Prostate gland (tissue), 2 donors: ENCODE data around the gene URI1. TPM values are rescaled to one million over a fixed set of nuclear protein-coding genes. Genes with fewer than 3 reads are reported as not detected.

Source experiments
- DNase-seq: peaks from one replicate; pipeline ENCODE4 v3.0.0-alpha.2; 2019; ENCODE audit warnings: low spot score
- H3K27ac ChIP-seq, 2 donors: fragments of 200-600 bp; sonication (generic); 2 replicates each; pipeline ENCODE4 v1.5.1; 2017 to 2019
- H3K27me3 ChIP-seq: fragments of 200-600 bp; sonication (generic); replicated peaks from 2 replicates; pipeline ENCODE4 v1.5.1; 2019; ENCODE audit not compliant: insufficient read depth
- H3K36me3 ChIP-seq, 2 donors: fragments of 200-600 bp; sonication (generic); 1 replicate in 1 of 2; 2 replicates in 1 of 2; pipeline versions ENCODE4 v1.5.1 to v1.8.1; 2017 to 2019
- H3K4me1 ChIP-seq: fragments of 200-600 bp; sonication (generic); replicated peaks from 2 replicates; pipeline ENCODE4 v1.5.1; 2019
- H3K4me3 ChIP-seq, 2 donors: fragments of 200-600 bp; sonication (generic); 2 replicates each; pipeline ENCODE4 v1.5.1; 2017 to 2019
- H3K9me3 ChIP-seq: fragments of 200-600 bp; sonication (generic); 2 replicates; pipeline ENCODE4 v1.5.1; 2017
- POLR2A ChIP-seq: fragments of 450-650 bp; IDR thresholded peaks from one replicate; pipeline ENCODE4 v1.6.1; 2016; ENCODE audit warnings: antibody characterized with exemption, mild to moderate bottlenecking
- POLR2AphosphoS5 ChIP-seq: sonication (generic); formaldehyde crosslinking; IDR thresholded peaks from one replicate; pipeline ENCODE4 v1.6.1; 2017; ENCODE audit warnings: antibody characterized with exemption
- WGBS: methylation state at CpG from one replicate; pipeline ENCODE4 v1.1.5; 2018; 5-methylcytosine and 5-hydroxymethylcytosine counted together
- intact Hi-C: fragments of 100-400 bp; cut with DNase I; formaldehyde crosslinking; loops from one replicate; pipeline ENCODE4 v1.14.2; 2022
- total RNA-seq, 2 donors: library from RNA; depleted of rRNA; stranded (reverse); fragments of >200 nt; gene quantifications; one replicate each; pipeline ENCODE4 v1.1.0, GENCODE V29; 2016
- TF ChIP-seq, protein P1 (sequence below), 4 experiments: fragments of 200-600 bp in 2 of 4; fragments of 450-650 bp in 2 of 4; sonication (generic) in 2 of 4; IDR thresholded peaks; 1 replicate in 3 of 4; 2 replicates in 1 of 4; pipeline ENCODE4 v1.5.1; 2016 to 2019; ENCODE audit warnings: antibody characterized with exemption in 4 of 4, mild to moderate bottlenecking in 2 of 4, moderate library complexity in 2 of 4

The URI1 gene
- total RNA-seq, 2 donors from 2014 or later: 48.2 to 71.0 TPM

- no peaks in the 10 kb centered on the region for H3K36me3 ChIP-seq
- WGBS: 90% methylated on average over 27 of the region's 27 CpGs
- no peaks in the 10 kb centered on the region for H3K4me1 ChIP-seq
- H3K4me3 ChIP-seq: no peak overlapping the region
- no peak for DNase-seq
- no peaks in the 10 kb centered on the region for H3K27me3 ChIP-seq
- TF ChIP-seq POLR2A: no peak
- no peak for TF ChIP-seq POLR2AphosphoS5
- TF ChIP-seq, protein P1, sequence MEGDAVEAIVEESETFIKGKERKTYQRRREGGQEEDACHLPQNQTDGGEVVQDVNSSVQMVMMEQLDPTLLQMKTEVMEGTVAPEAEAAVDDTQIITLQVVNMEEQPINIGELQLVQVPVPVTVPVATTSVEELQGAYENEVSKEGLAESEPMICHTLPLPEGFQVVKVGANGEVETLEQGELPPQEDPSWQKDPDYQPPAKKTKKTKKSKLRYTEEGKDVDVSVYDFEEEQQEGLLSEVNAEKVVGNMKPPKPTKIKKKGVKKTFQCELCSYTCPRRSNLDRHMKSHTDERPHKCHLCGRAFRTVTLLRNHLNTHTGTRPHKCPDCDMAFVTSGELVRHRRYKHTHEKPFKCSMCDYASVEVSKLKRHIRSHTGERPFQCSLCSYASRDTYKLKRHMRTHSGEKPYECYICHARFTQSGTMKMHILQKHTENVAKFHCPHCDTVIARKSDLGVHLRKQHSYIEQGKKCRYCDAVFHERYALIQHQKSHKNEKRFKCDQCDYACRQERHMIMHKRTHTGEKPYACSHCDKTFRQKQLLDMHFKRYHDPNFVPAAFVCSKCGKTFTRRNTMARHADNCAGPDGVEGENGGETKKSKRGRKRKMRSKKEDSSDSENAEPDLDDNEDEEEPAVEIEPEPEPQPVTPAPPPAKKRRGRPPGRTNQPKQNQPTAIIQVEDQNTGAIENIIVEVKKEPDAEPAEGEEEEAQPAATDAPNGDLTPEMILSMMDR (IDR thresholded peaks at IDR 0.05): no peak
- intact Hi-C loops: no loop called here
- H3K9me3 ChIP-seq: no peaks in the 10 kb centered on the region
- no peak overlapping the region for H3K27ac ChIP-seq
These were observed 117.9 kb downstream of the URI1 start for GRCh38 chr19:30059741-30060457.

- DNase-seq: no peak
- 62% methylated on average over 13 of the region's 13 CpGs for WGBS
- Histone ChIP-seq H3K4me1 (no peaks in the 10 kb centered on the region), H3K27me3 (no peaks in the 10 kb centered on the region), H3K27ac (no peak overlapping the region), H3K9me3 (no peaks in the 10 kb centered on the region), H3K4me3 (no peak overlapping the region), H3K36me3 (no peaks in the 10 kb centered on the region)
- intact Hi-C loops: no loop called here
- TF ChIP-seq, protein P1 (IDR thresholded peaks at IDR 0.05): no peak
- TF ChIP-seq POLR2AphosphoS5 (no peak), POLR2A (no peak)
These were observed 118.6 kb downstream of the URI1 start for GRCh38 chr19:30060531-30061222.

DNA sequence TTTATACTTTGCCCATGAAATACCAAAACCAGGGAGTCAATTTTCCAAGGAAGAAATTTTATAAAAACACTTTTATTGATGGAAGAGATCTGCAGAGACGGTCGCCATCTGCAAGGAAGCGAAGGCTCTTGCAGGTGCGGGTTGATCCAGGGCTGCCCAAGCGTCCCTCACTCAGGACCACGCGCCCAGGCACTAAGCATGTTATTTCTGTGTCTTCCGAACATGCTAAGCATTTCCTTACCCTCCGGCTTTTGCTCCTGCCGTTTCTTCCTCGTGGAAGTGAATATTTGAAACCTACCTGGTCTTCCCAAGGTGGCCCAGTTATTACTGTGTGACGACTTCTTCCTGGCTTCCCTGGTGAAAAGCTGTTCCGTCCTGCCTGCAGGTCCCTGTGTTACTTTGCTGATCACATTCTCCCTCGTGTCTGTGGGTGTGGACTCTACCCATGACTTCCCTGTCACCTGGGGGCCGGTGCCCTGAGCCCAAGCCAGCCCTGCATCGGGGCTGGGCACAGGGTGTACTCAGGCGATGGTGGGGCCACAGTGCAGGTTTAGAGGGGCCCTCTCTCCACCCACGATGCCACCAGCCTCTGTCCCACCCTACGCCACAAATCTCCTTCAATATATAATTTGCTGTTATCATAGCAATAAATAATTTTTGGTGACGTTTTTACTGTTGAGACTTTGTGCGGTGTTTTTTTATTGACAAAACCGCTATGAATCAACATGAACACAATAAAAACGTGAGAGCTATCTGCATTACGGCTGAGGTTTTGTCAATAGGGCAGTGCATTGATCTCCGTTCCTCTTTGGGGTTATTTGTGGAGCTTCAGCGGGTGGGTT lies 119.4 kb downstream of the URI1 start:
- no peak overlapping the region for H3K27ac ChIP-seq
- H3K27me3 ChIP-seq: no peaks in the 10 kb centered on the region
- H3K9me3 ChIP-seq: no peaks in the 10 kb centered on the region
- TF ChIP-seq, protein P1 (IDR thresholded peaks at IDR 0.05): no peak
- no peak for TF ChIP-seq POLR2A
- TF ChIP-seq POLR2AphosphoS5: no peak
- no peaks in the 10 kb centered on the region for H3K36me3 ChIP-seq
- intact Hi-C loops: no loop called here
- H3K4me3 ChIP-seq: no peak overlapping the region
- 66% methylated on average over 26 of the region's 26 CpGs for WGBS
- DNase-seq: no peak
- H3K4me1 ChIP-seq: no peaks in the 10 kb centered on the region

DNA sequence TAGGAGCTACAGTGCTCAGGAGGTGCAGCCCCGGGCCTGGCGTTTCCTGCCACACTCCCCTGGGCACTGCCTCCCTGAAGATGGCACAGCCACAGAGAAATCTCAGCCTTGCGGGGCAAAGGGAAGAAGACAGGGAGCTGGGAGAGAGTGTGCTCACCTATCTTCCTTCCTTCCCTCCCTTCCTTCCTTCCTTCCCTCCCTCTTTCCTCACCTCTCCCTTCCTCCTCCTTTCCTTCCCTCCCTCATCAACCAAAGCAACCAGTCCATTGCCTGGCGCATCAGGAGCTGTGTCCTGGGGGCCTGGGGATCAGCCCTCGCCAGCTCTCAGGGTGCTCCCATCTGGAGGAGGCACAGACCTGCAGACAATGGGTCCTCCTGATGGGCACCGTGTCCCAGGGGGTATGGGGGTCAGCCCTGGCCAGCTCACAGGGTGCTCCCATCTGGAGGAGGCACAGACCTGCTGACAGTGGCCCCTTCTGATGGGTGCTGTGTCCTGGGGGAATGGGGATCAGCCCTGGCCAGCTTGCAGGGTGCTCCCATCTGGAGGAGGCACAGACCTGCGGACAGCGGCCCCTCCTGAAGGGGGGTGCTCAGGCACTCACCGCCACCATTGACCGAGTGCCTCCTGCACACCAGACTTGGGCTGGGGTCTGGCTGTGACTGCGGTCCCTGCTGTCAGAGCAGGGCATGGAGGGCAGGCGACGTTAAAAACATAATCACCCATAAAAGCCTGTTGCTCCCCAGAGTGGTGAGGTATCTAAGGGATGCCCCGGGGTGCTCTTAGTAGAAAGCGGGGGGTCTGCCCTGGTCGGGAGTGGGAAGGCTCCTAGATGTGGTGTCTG lies 120.2 kb downstream of the URI1 start:
- intact Hi-C loops: no loop called here
- Histone ChIP-seq H3K27ac (no peak overlapping the region), H3K36me3 (no peaks in the 10 kb centered on the region), H3K9me3 (no peaks in the 10 kb centered on the region), H3K4me1 (no peaks in the 10 kb centered on the region), H3K4me3 (no peak overlapping the region), H3K27me3 (no peaks in the 10 kb centered on the region)
- 77% methylated on average over 16 of the region's 16 CpGs for WGBS
- DNase-seq: no peak
- TF ChIP-seq, protein P1 (IDR thresholded peaks at IDR 0.05): no peak
- TF ChIP-seq POLR2A (no peak), POLR2AphosphoS5 (no peak)
